Erythroblast (primary cell): ENCODE data around the gene SLC66A3.

ENCODE experiments used
- GATA1 ChIP-seq: IDR thresholded peaks from 2 replicates; pipeline ENCODE4 v1.6.1; 2011; ENCODE audit warnings: low read depth, mild to moderate bottlenecking, control low read depth, low read length, moderate library complexity
- POLR2A ChIP-seq: IDR thresholded peaks from 2 replicates; pipeline ENCODE4 v1.6.1; 2011; ENCODE audit warnings: mild to moderate bottlenecking, low read length

DNA sequence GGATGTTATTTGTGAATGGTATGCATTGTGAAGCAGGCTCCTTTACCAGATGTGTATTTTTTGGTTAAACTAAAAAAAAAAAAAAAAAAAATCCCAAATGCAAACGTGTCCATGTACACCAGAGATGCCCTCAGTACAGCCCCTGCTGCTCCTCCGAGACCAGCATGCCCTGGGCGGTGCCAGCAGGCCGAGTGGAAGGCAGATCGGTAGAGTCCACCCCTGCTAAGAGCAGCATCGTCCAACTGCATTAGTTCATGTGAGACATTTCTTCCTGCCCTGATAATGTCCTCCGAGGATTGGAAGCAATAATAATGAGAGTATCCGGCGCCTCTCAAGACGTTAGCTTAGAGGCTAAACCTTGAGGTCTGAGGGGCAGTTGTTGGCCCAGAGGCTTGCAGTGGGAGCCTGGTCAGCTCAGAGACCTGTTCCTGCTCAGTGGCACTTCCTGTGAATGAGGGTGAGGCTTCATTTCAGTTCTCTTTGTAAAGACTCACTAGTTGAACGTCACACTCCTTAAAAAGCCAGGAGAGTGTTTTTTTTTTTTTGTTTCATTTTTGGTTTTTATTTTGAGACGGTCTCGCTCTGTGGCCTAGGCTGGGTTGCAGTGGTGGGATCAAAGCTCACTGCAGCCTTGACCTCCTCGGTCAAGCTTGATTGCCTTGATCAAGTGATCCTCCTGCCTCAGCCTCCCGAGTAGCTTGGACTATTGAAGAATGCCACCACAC is 5.6 kb downstream of the SLC66A3 start:
- TF ChIP-seq POLR2A (no peak), GATA1 (no peak)
